ENCODE results near the gene SLC25A41.

Gene SLC25A41

GRCh38 chr19:6471076-6471475 lies 37.5 kb upstream of the SLC25A41 start:
- no peak for TF ChIP-seq EZH2 (IDR thresholded peaks at IDR 0.05; ENCODE audit: borderline replicate concordance, low read length)
- TF ChIP-seq, protein P1, sequence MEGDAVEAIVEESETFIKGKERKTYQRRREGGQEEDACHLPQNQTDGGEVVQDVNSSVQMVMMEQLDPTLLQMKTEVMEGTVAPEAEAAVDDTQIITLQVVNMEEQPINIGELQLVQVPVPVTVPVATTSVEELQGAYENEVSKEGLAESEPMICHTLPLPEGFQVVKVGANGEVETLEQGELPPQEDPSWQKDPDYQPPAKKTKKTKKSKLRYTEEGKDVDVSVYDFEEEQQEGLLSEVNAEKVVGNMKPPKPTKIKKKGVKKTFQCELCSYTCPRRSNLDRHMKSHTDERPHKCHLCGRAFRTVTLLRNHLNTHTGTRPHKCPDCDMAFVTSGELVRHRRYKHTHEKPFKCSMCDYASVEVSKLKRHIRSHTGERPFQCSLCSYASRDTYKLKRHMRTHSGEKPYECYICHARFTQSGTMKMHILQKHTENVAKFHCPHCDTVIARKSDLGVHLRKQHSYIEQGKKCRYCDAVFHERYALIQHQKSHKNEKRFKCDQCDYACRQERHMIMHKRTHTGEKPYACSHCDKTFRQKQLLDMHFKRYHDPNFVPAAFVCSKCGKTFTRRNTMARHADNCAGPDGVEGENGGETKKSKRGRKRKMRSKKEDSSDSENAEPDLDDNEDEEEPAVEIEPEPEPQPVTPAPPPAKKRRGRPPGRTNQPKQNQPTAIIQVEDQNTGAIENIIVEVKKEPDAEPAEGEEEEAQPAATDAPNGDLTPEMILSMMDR (IDR thresholded peaks at IDR 0.05; ENCODE audit: low read length), result no peak
- no peaks in the 10 kb centered on the region for H3F3A ChIP-seq (ENCODE audit: insufficient read depth, low read length)
- H3K4me1 ChIP-seq (ENCODE audit: insufficient read depth, low read length, severe bottlenecking), result no peaks in the 10 kb centered on the region
- no peaks in the 10 kb centered on the region for H3K27me3 ChIP-seq (ENCODE audit: insufficient read depth, low read length)
- no peaks in the 10 kb centered on the region for H3K9me2 ChIP-seq (ENCODE audit: low read depth, low read length)
- H3K9ac ChIP-seq (ENCODE audit: low read length), result no peak overlapping the region
- no peaks in the 10 kb centered on the region for H4K20me1 ChIP-seq (ENCODE audit: insufficient read depth, low read length)
- no peak overlapping the region for H3K4me2 ChIP-seq (ENCODE audit: low read length)
- H3K4me3 ChIP-seq (ENCODE audit: low read depth, low read length, poor library complexity, severe bottlenecking), result no peak overlapping the region
- peaks cover 17% of the 10 kb centered on the region for H3K36me3 ChIP-seq (ENCODE audit: insufficient read depth, low read length)
- no peaks in the 10 kb centered on the region for H3K9me3 ChIP-seq (ENCODE audit: low read length)
- no peaks in the 10 kb centered on the region for H3K79me2 ChIP-seq (ENCODE audit: insufficient read depth, low read length)
- H2AFZ ChIP-seq (ENCODE audit: low read length), result no peak overlapping the region
- no peak overlapping the region for H3K27ac ChIP-seq (ENCODE audit: low read depth, low read length, poor library complexity, severe bottlenecking)

DNA sequence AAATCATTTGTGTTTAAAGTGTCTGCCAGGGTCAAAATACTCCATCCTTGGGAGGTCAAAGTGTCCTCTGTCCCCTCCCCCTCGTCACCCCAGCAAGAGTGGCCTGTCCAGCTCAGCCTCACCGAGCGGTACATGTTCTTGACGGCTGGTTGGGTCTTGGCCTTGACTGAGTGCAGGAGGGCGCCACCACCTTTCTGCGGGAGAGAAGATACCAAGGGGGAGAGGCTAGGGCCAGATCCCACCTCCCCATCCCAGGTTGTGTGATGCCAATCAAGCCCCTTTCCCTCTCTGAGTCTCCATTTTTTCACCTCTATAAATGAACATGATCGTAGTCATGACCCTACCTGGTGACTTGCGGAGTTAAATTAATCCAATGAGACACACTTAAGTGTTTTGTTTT lies 36.6 kb upstream of the SLC25A41 start:
- Histone ChIP-seq H3K79me2 (ENCODE audit: insufficient read depth, low read length) (no peaks in the 10 kb centered on the region), H3K4me3 (ENCODE audit: low read depth, low read length, poor library complexity, severe bottlenecking) (no peak overlapping the region), H3K27ac (ENCODE audit: low read depth, low read length, poor library complexity, severe bottlenecking) (no peak overlapping the region), H3K9me3 (ENCODE audit: low read length) (no peaks in the 10 kb centered on the region), H3F3A (ENCODE audit: insufficient read depth, low read length) (no peaks in the 10 kb centered on the region), H3K4me2 (ENCODE audit: low read length) (no peak overlapping the region), H4K20me1 (ENCODE audit: insufficient read depth, low read length) (no peaks in the 10 kb centered on the region), H3K9ac (ENCODE audit: low read length) (no peak overlapping the region), H3K4me1 (ENCODE audit: insufficient read depth, low read length, severe bottlenecking) (no peaks in the 10 kb centered on the region), H3K27me3 (ENCODE audit: insufficient read depth, low read length) (0 out of 2 replicates have a peak, but pooled peaks cover 1% of the 10 kb centered on the region), H3K9me2 (ENCODE audit: low read depth, low read length) (no peaks in the 10 kb centered on the region), H2AFZ (ENCODE audit: low read length) (no peak overlapping the region), H3K36me3 (ENCODE audit: insufficient read depth, low read length) (peaks cover 8% of the 10 kb centered on the region)
- TF ChIP-seq, protein P1 (IDR thresholded peaks at IDR 0.05; ENCODE audit: low read length), result no peak
- no peak for TF ChIP-seq EZH2 (IDR thresholded peaks at IDR 0.05; ENCODE audit: borderline replicate concordance, low read length)

DNA sequence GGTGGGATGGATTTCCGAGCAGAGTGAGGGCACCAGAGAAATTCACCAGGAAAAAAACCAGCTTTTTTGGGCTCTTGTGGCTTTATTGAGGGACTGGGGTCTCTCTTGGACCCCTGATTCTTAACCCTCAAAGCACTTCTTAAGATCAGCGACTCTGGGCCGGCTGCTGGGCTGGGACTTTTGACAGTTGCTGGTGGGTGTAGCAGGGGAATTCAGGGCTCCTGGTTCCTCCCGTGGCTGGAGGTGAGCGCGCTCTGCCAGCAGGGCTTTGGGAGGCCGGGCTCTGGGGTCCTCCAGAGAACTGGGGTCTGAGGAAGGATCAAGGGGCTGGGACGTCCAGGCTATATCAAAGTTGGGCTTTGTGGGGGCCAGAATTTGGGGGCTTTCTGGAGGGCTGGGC lies 33.8 kb upstream of the SLC25A41 start:
- H3K9ac ChIP-seq (ENCODE audit: low read length), result no peak overlapping the region
- H2AFZ ChIP-seq (ENCODE audit: low read length), result no peak overlapping the region
- 0 out of 2 replicates have a peak, but pooled peaks cover 5% of the 10 kb centered on the region for H3K27me3 ChIP-seq (ENCODE audit: insufficient read depth, low read length)
- no peaks in the 10 kb centered on the region for H3K36me3 ChIP-seq (ENCODE audit: insufficient read depth, low read length)
- H3K4me1 ChIP-seq (ENCODE audit: insufficient read depth, low read length, severe bottlenecking), result no peaks in the 10 kb centered on the region
- no peaks in the 10 kb centered on the region for H4K20me1 ChIP-seq (ENCODE audit: insufficient read depth, low read length)
- no peaks in the 10 kb centered on the region for H3F3A ChIP-seq (ENCODE audit: insufficient read depth, low read length)
- H3K9me3 ChIP-seq (ENCODE audit: low read length), result no peaks in the 10 kb centered on the region
- no peak for TF ChIP-seq EZH2 (IDR thresholded peaks at IDR 0.05; ENCODE audit: borderline replicate concordance, low read length)
- TF ChIP-seq, protein P1 (IDR thresholded peaks at IDR 0.05; ENCODE audit: low read length), result no peak
- H3K4me2 ChIP-seq (ENCODE audit: low read length), result no peak overlapping the region
- no peak overlapping the region for H3K4me3 ChIP-seq (ENCODE audit: low read depth, low read length, poor library complexity, severe bottlenecking)
- H3K9me2 ChIP-seq (ENCODE audit: low read depth, low read length), result no peaks in the 10 kb centered on the region
- H3K27ac ChIP-seq (ENCODE audit: low read depth, low read length, poor library complexity, severe bottlenecking), result no peak overlapping the region
- H3K79me2 ChIP-seq (ENCODE audit: insufficient read depth, low read length), result no peaks in the 10 kb centered on the region
